Stimulated activated CD8-positive, alpha-beta memory T cell treated with anti-CD3 and anti-CD28 coated beads, Interleukin-15, amount 100 ng/mL, for 48 hours (primary cell): ENCODE results near the gene GDPD2.
A peak's percentile ranks its signal among the peaks of the same experiment; 100 is the strongest.
"Not testable (repeated sequence)": the region's sequence is repeated elsewhere in the genome, so short reads cannot be mapped to it uniquely, and the experiment has no call there.

Experiments
- DNase-seq, 2 donors: peaks; one replicate each; pipeline ENCODE4 v3.0.0-alpha.2; 2020; ENCODE audit warnings: low read depth in 2 of 2

Gene GDPD2

GRCh38 chrX:70422851-70423341 is at the start of gene GDPD2:
Gene GDPD2 (plus strand): TSS chrX:70423314. CDS start chrX:70424985, 1,671 bp downstream.
- DNase-seq = no peak

GRCh38 chrX:70386235-70386634 is 36.9 kb upstream of the GDPD2 start:
- DNase-seq = no peak

GRCh38 chrX:70398899-70399298 is 24.2 kb upstream of the GDPD2 start:
- no peak for DNase-seq

GRCh38 chrX:70400181-70400580 is 22.9 kb upstream of the GDPD2 start:
- DNase-seq = not testable (repeated sequence)

- DNase-seq = no peak
These were observed 20.4 kb upstream of the GDPD2 start for GRCh38 chrX:70402721-70403120.

GRCh38 chrX:70405003-70405402 is 18.1 kb upstream of the GDPD2 start:
- DNase-seq = no peak

- no peak for DNase-seq
These were observed 12.2 kb upstream of the GDPD2 start for GRCh38 chrX:70410921-70411320.

- no peak for DNase-seq
These were observed 11.6 kb upstream of the GDPD2 start for GRCh38 chrX:70411475-70411874.

GRCh38 chrX:70421618-70422017 is 1.5 kb upstream of the GDPD2 start:
- DNase-seq = no peak

- no peak for DNase-seq
These were observed 992 bp downstream of the GDPD2 start for GRCh38 chrX:70423936-70424675.

- no peak for DNase-seq
These were observed 1.7 kb downstream of the GDPD2 start for GRCh38 chrX:70424801-70425200.

GRCh38 chrX:70426286-70427278 is 3.5 kb downstream of the GDPD2 start:
- no peak for DNase-seq

- no peak for DNase-seq
These were observed 4.3 kb downstream of the GDPD2 start for GRCh38 chrX:70427365-70427764.

GRCh38 chrX:70429759-70430158 is 6.6 kb downstream of the GDPD2 start:
- DNase-seq = no peak

GRCh38 chrX:70432936-70433847 is 10.1 kb downstream of the GDPD2 start:
- no peak for DNase-seq

- peak; percentile 53 to 57 for DNase-seq
These were observed 10.8 kb downstream of the GDPD2 start for GRCh38 chrX:70433848-70434351.

- peak; percentile 62 to 68 for DNase-seq
These were observed 11.3 kb downstream of the GDPD2 start for GRCh38 chrX:70434352-70434866.

GRCh38 chrX:70434914-70435586 is 11.9 kb downstream of the GDPD2 start:
- no peak for DNase-seq

- DNase-seq = no peak
These were observed 13.2 kb downstream of the GDPD2 start for GRCh38 chrX:70436343-70436742.

GRCh38 chrX:70437011-70437410 is 13.9 kb downstream of the GDPD2 start:
- DNase-seq = no peak
